ENCODE measurements around the gene MAP7D2. TPM values are rescaled to one million over a fixed set of nuclear protein-coding genes. Genes with fewer than 3 reads are reported as not detected.

The MAP7D2 gene
- total and polyA plus RNA-seq, 2 of the 4 experiments (the other 2 are of a cell fraction): 0.18 to 0.19 TPM

DNA sequence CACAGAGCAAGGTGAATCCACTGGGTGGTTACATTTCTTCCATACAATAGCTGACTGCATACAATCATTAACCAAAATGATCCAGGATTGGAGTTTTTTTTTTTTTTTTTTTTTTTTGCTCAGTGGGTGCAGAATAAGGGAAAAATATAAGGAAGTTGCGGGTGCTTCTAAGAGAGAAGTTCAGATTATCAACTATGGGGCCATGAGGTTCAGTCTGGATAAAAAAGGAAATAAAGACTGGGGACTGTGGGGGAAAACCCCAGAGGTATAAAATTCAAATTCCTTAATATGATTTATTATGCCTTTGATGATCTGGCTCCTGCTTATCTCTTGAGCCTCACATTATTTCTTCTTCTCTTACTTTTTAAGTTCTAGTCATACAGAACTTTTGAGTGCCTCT, 30.9 kb upstream of the MAP7D2 start:
- in situ Hi-C loops (cut with MboI; ENCODE audit: low sequenced_read_pairs): no loop called here
- Histone ChIP-seq H2BK20ac (ENCODE audit: low read depth, low read length) (no peak overlapping the region), H2AFZ (replicated peaks; ENCODE audit: low read length, poor library complexity) (no peak overlapping the region), H3K18ac (ENCODE audit: low read depth, low read length) (no peak overlapping the region), H3K56ac (ENCODE audit: extremely low read depth, insufficient read depth, low read length) (no peak overlapping the region), H4K91ac (ENCODE audit: insufficient read depth, low read depth, low read length) (no peak overlapping the region), H3K27me3 (ENCODE audit: control insufficient read depth, insufficient read depth, low read length) (peaks cover 2% of the 10 kb centered on the region; the same call in 1 of the 2 replicates), H3K9ac (ENCODE audit: low read depth, low read length) (no peak overlapping the region), H3K27ac (ENCODE audit: insufficient read depth, low read length) (no peak overlapping the region), H2BK15ac (ENCODE audit: low read depth, low read length) (no peak overlapping the region), H3K79me1 (ENCODE audit: low read depth in 1 of 2, low read length in 2 of 2) (no peaks in the 10 kb centered on the region), H3K4me1 (ENCODE audit: control insufficient read depth, insufficient read depth, low read length) (no peaks in the 10 kb centered on the region), H2BK120ac (ENCODE audit: low read depth, low read length) (no peak overlapping the region), H2AK5ac (ENCODE audit: low read depth, low read length) (no peak overlapping the region), H3K36me3 (ENCODE audit: control insufficient read depth, insufficient read depth, low read length) (peaks cover 2% of the 10 kb centered on the region; the same call in 1 of the 2 replicates), H4K5ac (ENCODE audit: low read depth, low read length) (no peak overlapping the region), H3K4me3 (ENCODE audit: insufficient read depth, low read depth, low read length) (no peak overlapping the region), H2AK9ac (replicated peaks; ENCODE audit: low read depth, low read length, poor library complexity) (no peak overlapping the region), H3K4me2 (ENCODE audit: low read depth, low read length) (no peak overlapping the region), H3K9me3 (ENCODE audit: control insufficient read depth, insufficient read depth, low read length) (no peaks in the 10 kb centered on the region), H3K9me1 (ENCODE audit: insufficient read depth, low read length) (no peaks in the 10 kb centered on the region), H3K4ac (ENCODE audit: low read depth, low read length) (no peak overlapping the region), H4K20me1 (ENCODE audit: insufficient read depth, low read length) (no peaks in the 10 kb centered on the region), H4K8ac (ENCODE audit: low read depth in 2 of 2, low read length in 2 of 2) (no peak overlapping the region), H3K14ac (replicated peaks; ENCODE audit: low read depth, low read length) (no peak overlapping the region), H2BK5ac (ENCODE audit: low read depth, low read length, poor library complexity, severe bottlenecking) (no peak overlapping the region), H3K23ac (ENCODE audit: low read depth, low read length) (no peak overlapping the region)
- TF ChIP-seq POLR2A (IDR thresholded peaks at IDR 0.05; ENCODE audit: low read depth, low read length): no peak
- TF ChIP-seq RFX5 (IDR thresholded peaks at IDR 0.05; ENCODE audit: low read depth, low read length): no peak
- TF ChIP-seq, protein P1, sequence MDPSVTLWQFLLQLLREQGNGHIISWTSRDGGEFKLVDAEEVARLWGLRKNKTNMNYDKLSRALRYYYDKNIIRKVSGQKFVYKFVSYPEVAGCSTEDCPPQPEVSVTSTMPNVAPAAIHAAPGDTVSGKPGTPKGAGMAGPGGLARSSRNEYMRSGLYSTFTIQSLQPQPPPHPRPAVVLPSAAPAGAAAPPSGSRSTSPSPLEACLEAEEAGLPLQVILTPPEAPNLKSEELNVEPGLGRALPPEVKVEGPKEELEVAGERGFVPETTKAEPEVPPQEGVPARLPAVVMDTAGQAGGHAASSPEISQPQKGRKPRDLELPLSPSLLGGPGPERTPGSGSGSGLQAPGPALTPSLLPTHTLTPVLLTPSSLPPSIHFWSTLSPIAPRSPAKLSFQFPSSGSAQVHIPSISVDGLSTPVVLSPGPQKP (IDR thresholded peaks at IDR 0.05; ENCODE audit: borderline replicate concordance, low read depth, low read length): no peak
- TF ChIP-seq MAFK (IDR thresholded peaks at IDR 0.05; ENCODE audit: low read depth, low read length): no peak
- no peak for TF ChIP-seq RAD21 (IDR thresholded peaks at IDR 0.05; ENCODE audit: low read length)
- TF ChIP-seq, protein P2, sequence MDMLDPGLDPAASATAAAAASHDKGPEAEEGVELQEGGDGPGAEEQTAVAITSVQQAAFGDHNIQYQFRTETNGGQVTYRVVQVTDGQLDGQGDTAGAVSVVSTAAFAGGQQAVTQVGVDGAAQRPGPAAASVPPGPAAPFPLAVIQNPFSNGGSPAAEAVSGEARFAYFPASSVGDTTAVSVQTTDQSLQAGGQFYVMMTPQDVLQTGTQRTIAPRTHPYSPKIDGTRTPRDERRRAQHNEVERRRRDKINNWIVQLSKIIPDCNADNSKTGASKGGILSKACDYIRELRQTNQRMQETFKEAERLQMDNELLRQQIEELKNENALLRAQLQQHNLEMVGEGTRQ (IDR thresholded peaks at IDR 0.05; ENCODE audit: low read depth, low read length): no peak
- intact Hi-C loops (cut with micrococcal nuclease): no loop called here
- dilution Hi-C loops (cut with HindIII; ENCODE audit: low sequenced_read_pairs, unreplicated experiment): no loop called here
- WGBS, 2 experiments (ENCODE audit: extremely low coverage in 2 of 2, insufficient read length in 1 of 2): no CpG with 5 or more reads among the region's 1 CpG
- BruUV-seq (replicated peaks): no TSS peak
- DNase-seq (no peak), ATAC-seq (ENCODE audit: low read depth) (no peak)
- CTCF ChIA-PET: no interaction called here
- POLR2A ChIA-PET (ENCODE audit: unreplicated experiment): no interaction called here

Measured in IMR-90 (cell line).